ENCODE data around the gene DIP2B.

The DIP2B gene

DNA sequence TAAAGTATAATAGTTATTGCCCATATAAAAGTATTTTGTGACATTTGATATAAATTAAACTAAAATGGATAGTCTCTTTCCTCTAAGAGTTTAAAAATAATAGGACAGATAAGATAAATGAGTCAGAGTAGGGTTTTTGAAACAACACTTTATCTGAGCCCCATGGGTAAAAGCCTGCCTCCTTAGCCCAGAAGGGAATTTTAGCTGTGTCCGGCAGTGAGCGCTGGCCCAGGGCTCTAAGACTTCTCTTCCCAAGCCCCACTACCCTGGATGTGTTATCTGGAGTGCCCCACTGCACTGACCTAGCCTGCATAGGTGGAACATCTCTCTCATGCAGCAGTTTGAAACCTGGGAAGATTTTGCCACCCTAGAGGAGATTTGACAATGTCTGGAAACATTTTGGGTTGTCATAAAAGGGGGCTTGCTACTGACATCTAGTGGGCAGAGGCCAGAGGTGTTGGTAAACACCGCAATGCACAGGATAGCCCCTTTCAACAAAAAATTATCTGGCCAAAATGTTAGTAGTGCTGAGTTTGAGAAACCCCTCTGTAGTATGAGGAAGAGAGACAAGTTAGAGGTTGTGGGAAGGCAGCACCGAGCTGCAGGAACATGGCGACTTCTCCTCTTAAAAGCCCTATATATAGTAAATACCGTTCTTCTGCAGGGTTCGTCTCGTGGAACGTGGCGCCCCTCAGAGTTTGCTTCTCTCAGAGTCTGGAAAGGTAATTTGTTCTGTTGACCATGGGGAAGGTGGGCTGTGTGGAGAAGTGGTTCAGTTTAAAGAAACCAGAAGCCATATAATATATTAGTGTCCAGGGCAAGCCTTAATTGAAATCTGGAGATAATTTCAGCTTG, 229.9 kb downstream of the DIP2B start:
- H2AFZ ChIP-seq (ENCODE audit: low read depth): no peak overlapping the region
- no peak overlapping the region for H3K9ac ChIP-seq
- no peaks in the 10 kb centered on the region for H3K27me3 ChIP-seq (ENCODE audit: insufficient read depth, low read depth)
- H3K4me2 ChIP-seq: no peak overlapping the region
- H3K4me3 ChIP-seq (IDR thresholded peaks at IDR 0.05; ENCODE audit: insufficient read depth, low read depth, low read length): no peak overlapping the region
- H3K27ac ChIP-seq: no peak overlapping the region
- H4K20me1 ChIP-seq (ENCODE audit: insufficient read depth): no peaks in the 10 kb centered on the region
- TF ChIP-seq, protein P1, sequence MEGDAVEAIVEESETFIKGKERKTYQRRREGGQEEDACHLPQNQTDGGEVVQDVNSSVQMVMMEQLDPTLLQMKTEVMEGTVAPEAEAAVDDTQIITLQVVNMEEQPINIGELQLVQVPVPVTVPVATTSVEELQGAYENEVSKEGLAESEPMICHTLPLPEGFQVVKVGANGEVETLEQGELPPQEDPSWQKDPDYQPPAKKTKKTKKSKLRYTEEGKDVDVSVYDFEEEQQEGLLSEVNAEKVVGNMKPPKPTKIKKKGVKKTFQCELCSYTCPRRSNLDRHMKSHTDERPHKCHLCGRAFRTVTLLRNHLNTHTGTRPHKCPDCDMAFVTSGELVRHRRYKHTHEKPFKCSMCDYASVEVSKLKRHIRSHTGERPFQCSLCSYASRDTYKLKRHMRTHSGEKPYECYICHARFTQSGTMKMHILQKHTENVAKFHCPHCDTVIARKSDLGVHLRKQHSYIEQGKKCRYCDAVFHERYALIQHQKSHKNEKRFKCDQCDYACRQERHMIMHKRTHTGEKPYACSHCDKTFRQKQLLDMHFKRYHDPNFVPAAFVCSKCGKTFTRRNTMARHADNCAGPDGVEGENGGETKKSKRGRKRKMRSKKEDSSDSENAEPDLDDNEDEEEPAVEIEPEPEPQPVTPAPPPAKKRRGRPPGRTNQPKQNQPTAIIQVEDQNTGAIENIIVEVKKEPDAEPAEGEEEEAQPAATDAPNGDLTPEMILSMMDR (conservative IDR thresholded peaks at IDR 0.05; ENCODE audit: low read depth, low read length): peak; percentile 73
- H3K79me2 ChIP-seq (ENCODE audit: insufficient read depth, low read depth): no peaks in the 10 kb centered on the region
- H3K4me1 ChIP-seq (ENCODE audit: low read depth, poor library complexity, severe bottlenecking): no peaks in the 10 kb centered on the region
- peaks cover 3% of the 10 kb centered on the region for H3K36me3 ChIP-seq (ENCODE audit: insufficient read depth)

GRCh38 chr12:50739611-50740010, 234.8 kb downstream of the DIP2B start:
- TF ChIP-seq, protein P1 (conservative IDR thresholded peaks at IDR 0.05; ENCODE audit: low read depth, low read length): no peak
- H3K27me3 ChIP-seq (ENCODE audit: insufficient read depth, low read depth): no peaks in the 10 kb centered on the region
- no peak overlapping the region for H2AFZ ChIP-seq (ENCODE audit: low read depth)
- no peak overlapping the region for H3K4me3 ChIP-seq (IDR thresholded peaks at IDR 0.05; ENCODE audit: insufficient read depth, low read depth, low read length)
- H3K36me3 ChIP-seq (ENCODE audit: insufficient read depth): peaks cover 3% of the 10 kb centered on the region
- no peaks in the 10 kb centered on the region for H4K20me1 ChIP-seq (ENCODE audit: insufficient read depth)
- no peaks in the 10 kb centered on the region for H3K4me1 ChIP-seq (ENCODE audit: low read depth, poor library complexity, severe bottlenecking)
- H3K4me2 ChIP-seq: no peak overlapping the region
- no peak overlapping the region for H3K27ac ChIP-seq
- no peak overlapping the region for H3K9ac ChIP-seq
- no peaks in the 10 kb centered on the region for H3K79me2 ChIP-seq (ENCODE audit: insufficient read depth, low read depth)

- Histone ChIP-seq H3K4me1 (ENCODE audit: low read depth, poor library complexity, severe bottlenecking) (no peaks in the 10 kb centered on the region), H3K36me3 (ENCODE audit: insufficient read depth) (no peaks in the 10 kb centered on the region; the same call in none of the 2 replicates), H3K79me2 (ENCODE audit: insufficient read depth, low read depth) (no peaks in the 10 kb centered on the region), H3K4me2 (no peak overlapping the region), H3K27ac (no peak overlapping the region), H3K9ac (no peak overlapping the region), H2AFZ (ENCODE audit: low read depth) (no peak overlapping the region), H3K27me3 (ENCODE audit: insufficient read depth, low read depth) (no peaks in the 10 kb centered on the region), H3K4me3 (IDR thresholded peaks at IDR 0.05; ENCODE audit: insufficient read depth, low read depth, low read length) (no peak overlapping the region), H4K20me1 (ENCODE audit: insufficient read depth) (no peaks in the 10 kb centered on the region)
- TF ChIP-seq, protein P1 (conservative IDR thresholded peaks at IDR 0.05; ENCODE audit: low read depth, low read length): no peak
Measured at GRCh38 chr12:50740307-50740706, 235.5 kb downstream of the DIP2B start.

DNA sequence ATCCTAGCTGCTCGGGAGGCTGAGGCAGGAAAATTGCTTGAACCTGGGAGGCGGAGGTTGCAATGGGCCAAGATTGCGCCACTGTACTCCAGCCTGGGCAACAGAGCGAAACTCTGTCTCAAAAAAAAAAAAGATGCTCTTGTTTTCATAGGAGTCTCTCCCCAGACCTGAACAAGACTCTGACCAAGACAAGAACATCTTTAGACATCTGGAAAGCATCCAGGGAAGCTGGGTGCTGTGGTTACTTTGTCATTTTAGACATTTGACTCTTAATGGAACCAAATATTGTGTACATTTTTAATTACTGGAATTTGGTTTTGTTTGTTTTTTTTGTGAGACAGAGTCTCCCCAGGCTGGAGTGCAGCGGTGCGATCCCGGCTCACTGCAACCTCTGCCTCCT, 238.0 kb downstream of the DIP2B start:
- Histone ChIP-seq H3K4me2 (no peak overlapping the region), H2AFZ (ENCODE audit: low read depth) (no peak overlapping the region), H3K79me2 (ENCODE audit: insufficient read depth, low read depth) (no peaks in the 10 kb centered on the region), H3K4me1 (ENCODE audit: low read depth, poor library complexity, severe bottlenecking) (no peaks in the 10 kb centered on the region), H3K4me3 (IDR thresholded peaks at IDR 0.05; ENCODE audit: insufficient read depth, low read depth, low read length) (no peak overlapping the region), H3K9ac (no peak overlapping the region), H4K20me1 (ENCODE audit: insufficient read depth) (no peaks in the 10 kb centered on the region), H3K36me3 (ENCODE audit: insufficient read depth) (no peaks in the 10 kb centered on the region; the same call in 1 of the 2 replicates), H3K27me3 (ENCODE audit: insufficient read depth, low read depth) (no peaks in the 10 kb centered on the region), H3K27ac (no peak overlapping the region)
- TF ChIP-seq, protein P1 (conservative IDR thresholded peaks at IDR 0.05; ENCODE audit: low read depth, low read length): no peak

Measured in KMS-11 (cell line).